ENCODE results near the gene THEM4. TPM values are rescaled to one million over a fixed set of nuclear protein-coding genes. Genes with fewer than 3 reads are reported as not detected.

THEM4 gene
- total and polyA plus RNA-seq, 4 experiments from 2014 or later: 105 to 122 (median 109) TPM

DNA sequence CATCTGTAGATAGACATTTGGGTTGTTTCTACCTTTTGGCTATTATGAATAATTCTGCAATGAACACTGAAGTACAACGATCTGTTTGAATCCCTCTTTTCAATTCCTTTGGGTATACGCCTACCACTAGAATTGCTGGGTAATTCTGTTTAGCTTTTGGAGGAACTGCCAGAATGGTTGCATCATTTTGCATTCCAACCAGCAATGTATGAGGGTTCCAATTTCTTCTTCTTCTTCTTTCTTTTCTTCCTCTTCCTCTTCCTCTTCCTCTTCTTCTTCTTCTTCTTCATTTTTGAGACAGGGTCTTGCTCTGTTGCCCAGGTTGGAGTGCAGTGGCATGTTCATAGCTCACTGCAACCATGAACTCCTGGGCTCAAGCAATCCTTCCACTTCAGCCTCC lies 42.0 kb downstream of the THEM4 start:
- no peak overlapping the region for H3K27ac Mint-ChIP-seq
- H3K4me3 ChIP-seq (ENCODE audit: low read length in 2 of 2): no peak overlapping the region
- H3K36me3 Mint-ChIP-seq: no peaks in the 10 kb centered on the region
- H3K27ac ChIP-seq (ENCODE audit: low read depth, low read length): no peak overlapping the region
- no peaks in the 10 kb centered on the region for H3K9me3 ChIP-seq (ENCODE audit: control insufficient read depth in 1 of 2, low read length in 2 of 2)
- H3K4me1 ChIP-seq (ENCODE audit: insufficient read depth, low read length): no peaks in the 10 kb centered on the region
- H3K36me3 ChIP-seq (ENCODE audit: insufficient read depth, low read length): no peaks in the 10 kb centered on the region
- no peak overlapping the region for H3K4me3 Mint-ChIP-seq
- POLR2A ChIA-PET (ENCODE audit: partially characterized antibody): interaction anchor here (1.0 kb wide), 1 partner anchor 11 kb away, joined by 4 read pairs; no protein-coding TSS in a partner anchor
- H3K9me3 Mint-ChIP-seq: no peaks in the 10 kb centered on the region
- peaks cover 0 to 8% (median 1%) of the 10 kb centered on the region in 4 donors for H3K4me1 Mint-ChIP-seq
- intact Hi-C loops (cut with micrococcal nuclease): no loop called here
- DNase-seq: no peak
- CTCF ChIA-PET (ENCODE audit: partially characterized antibody): no interaction called here
- no peaks in the 10 kb centered on the region for H3K27me3 ChIP-seq (ENCODE audit: insufficient read depth, low read length)
- H3K27me3 Mint-ChIP-seq: peaks cover 0 to 2% of the 10 kb centered on the region in 2 donors

DNA sequence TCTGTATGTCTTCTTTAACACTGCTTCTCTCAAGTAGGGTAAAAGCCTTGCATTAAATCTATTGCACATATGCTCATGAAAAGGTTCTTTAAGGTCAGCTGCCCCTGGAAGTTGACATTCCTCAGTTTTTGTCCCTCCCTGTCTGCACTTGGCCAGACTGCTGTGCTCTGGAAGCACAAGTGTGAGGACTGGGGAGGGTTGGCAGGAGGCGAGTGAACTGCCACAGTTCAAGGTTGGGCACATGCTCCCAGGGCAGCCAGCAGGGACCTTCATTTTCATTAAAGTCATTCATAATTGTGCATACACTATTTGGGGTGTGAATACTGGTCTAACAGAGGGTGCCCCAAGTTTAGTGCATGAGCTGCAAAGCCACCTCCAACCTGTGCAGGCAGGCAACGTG lies 44.9 kb downstream of the THEM4 start:
- no peak for DNase-seq
- Histone ChIP-seq H3K9me3 (ENCODE audit: control insufficient read depth in 1 of 2, low read length in 2 of 2) (no peaks in the 10 kb centered on the region), H3K4me1 (ENCODE audit: insufficient read depth, low read length) (no peaks in the 10 kb centered on the region), H3K27me3 (ENCODE audit: insufficient read depth, low read length) (no peaks in the 10 kb centered on the region), H3K27ac (ENCODE audit: low read depth, low read length) (no peak overlapping the region), H3K36me3 (ENCODE audit: insufficient read depth, low read length) (no peaks in the 10 kb centered on the region), H3K4me3 (ENCODE audit: low read length in 2 of 2) (no peak overlapping the region)
- no peak overlapping the region for H3K4me3 Mint-ChIP-seq
- ChIA-PET CTCF (ENCODE audit: partially characterized antibody) (interaction anchor here (1.1 kb wide), 1 partner anchor 30 kb away, joined by 3 read pairs; no protein-coding TSS in a partner anchor), POLR2A (ENCODE audit: partially characterized antibody) (no interaction called here)
- H3K27ac Mint-ChIP-seq: no peak overlapping the region
- no peaks in the 10 kb centered on the region for H3K36me3 Mint-ChIP-seq
- H3K4me1 Mint-ChIP-seq: peaks cover 0 to 8% (median under 1%) of the 10 kb centered on the region in 4 donors
- intact Hi-C loops (cut with micrococcal nuclease): no loop called here
- no peaks in the 10 kb centered on the region for H3K9me3 Mint-ChIP-seq
- H3K27me3 Mint-ChIP-seq: peaks cover 0 to 2% of the 10 kb centered on the region in 2 donors

DNA sequence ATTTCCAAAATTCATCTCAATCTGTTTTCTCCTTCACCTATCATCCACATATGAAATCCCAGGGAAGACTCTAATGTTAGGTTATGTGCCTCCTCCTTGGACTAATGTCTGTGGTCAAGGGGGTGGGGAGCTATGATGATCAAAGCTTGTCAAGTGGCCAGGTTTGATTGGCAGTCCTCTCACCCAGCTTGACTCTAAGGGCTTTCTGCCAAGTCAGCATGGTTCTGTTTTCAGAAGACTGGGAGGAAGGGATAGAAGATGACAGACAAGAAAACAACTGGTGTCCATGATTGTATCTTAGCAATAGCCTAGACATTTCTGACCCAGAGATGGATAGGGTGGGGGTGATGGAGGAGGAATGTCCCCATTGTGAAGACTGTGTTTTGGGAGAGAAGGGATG lies 46.7 kb downstream of the THEM4 start:
- H3K27me3 ChIP-seq (ENCODE audit: insufficient read depth, low read length): no peaks in the 10 kb centered on the region
- POLR2A ChIA-PET (ENCODE audit: partially characterized antibody): no interaction called here
- no peak overlapping the region for H3K27ac ChIP-seq (ENCODE audit: low read depth, low read length)
- no peak overlapping the region for H3K4me3 ChIP-seq (ENCODE audit: low read length in 2 of 2)
- no peak for DNase-seq
- no peaks in the 10 kb centered on the region for H3K4me1 Mint-ChIP-seq
- peaks cover 0 to 2% of the 10 kb centered on the region in 2 donors for H3K27me3 Mint-ChIP-seq
- no peak overlapping the region for H3K27ac Mint-ChIP-seq
- no peaks in the 10 kb centered on the region for H3K9me3 ChIP-seq (ENCODE audit: control insufficient read depth in 1 of 2, low read length in 2 of 2)
- no peaks in the 10 kb centered on the region for H3K36me3 ChIP-seq (ENCODE audit: insufficient read depth, low read length)
- H3K36me3 Mint-ChIP-seq: no peaks in the 10 kb centered on the region
- intact Hi-C loops (cut with micrococcal nuclease): no loop called here
- no peak overlapping the region for H3K4me3 Mint-ChIP-seq
- no peaks in the 10 kb centered on the region for H3K4me1 ChIP-seq (ENCODE audit: insufficient read depth, low read length)
- no peaks in the 10 kb centered on the region for H3K9me3 Mint-ChIP-seq
- CTCF ChIA-PET (ENCODE audit: partially characterized antibody): no interaction called here

DNA sequence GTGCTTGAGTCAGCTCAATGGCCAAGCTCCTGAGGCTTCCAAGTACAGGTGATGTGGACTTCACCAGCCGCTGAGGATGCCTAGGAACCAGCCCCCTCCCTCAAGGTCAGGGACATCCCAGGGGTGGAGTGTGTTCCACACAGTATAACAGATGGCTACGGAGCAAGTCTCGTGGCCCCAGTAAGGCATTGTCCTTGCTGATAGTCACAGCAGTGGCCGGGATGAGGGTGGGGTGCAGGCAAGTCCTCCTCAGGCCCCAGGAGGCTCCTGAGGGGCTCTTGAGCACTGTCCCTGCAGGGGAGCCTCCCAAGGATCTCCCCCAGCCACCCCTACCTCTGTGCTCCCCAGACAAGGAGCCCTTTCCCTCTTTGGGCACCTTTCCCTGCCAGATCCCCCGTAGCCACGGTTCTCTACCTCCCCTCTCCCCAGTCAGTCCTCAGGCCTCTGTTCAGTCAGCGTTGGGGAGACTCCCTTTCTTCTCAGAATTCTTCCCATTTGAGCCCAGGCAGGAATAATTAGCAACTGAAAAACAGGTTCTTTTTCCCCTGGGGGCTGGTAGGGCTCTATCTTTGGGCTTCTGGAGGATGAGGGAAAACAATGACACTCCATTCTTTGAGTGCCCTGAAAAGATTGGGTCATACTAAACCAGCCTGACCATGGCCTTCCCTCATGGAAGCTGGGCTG lies 48.7 kb downstream of the THEM4 start:
- Mint-ChIP-seq H3K4me3 (no peak overlapping the region), H3K27ac (peak overlapping the region in 1 of 7 donors; percentile 59), H3K36me3 (no peaks in the 10 kb centered on the region)

DNA sequence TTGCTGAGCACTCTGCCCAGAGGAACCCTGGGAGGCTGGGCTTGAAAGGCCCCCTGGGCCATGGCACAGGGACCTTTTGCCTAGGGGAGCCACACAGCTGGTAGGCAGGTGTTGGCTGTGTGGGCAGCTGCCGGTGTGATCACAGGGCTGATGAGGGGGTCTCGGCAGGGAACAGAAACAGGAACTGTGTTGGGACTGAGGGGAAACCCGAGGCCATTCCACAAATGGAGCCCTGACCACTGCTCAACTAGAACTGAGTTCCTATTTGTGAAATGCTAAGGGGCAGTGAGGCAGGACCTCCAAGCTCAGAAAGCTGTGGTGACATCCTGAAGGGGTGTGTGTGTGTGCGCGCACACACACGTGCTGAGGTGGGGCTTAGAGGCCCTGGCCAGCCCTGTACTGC lies 49.4 kb downstream of the THEM4 start:
- DNase-seq: no peak
- Mint-ChIP-seq H3K4me1 (peaks cover 0 to 1% (median 0%) of the 10 kb centered on the region in 4 donors), H3K36me3 (no peaks in the 10 kb centered on the region), H3K27ac (no peak overlapping the region), H3K9me3 (no peaks in the 10 kb centered on the region), H3K27me3 (no peaks in the 10 kb centered on the region), H3K4me3 (no peak overlapping the region)
- H3K4me1 ChIP-seq (ENCODE audit: insufficient read depth, low read length): no peaks in the 10 kb centered on the region
- H3K27me3 ChIP-seq (ENCODE audit: insufficient read depth, low read length): no peaks in the 10 kb centered on the region
- intact Hi-C loops (cut with micrococcal nuclease): no loop called here
- no peaks in the 10 kb centered on the region for H3K36me3 ChIP-seq (ENCODE audit: insufficient read depth, low read length)
- ChIA-PET POLR2A (ENCODE audit: partially characterized antibody) (no interaction called here), CTCF (ENCODE audit: partially characterized antibody) (interaction anchor here (0.8 kb wide), 1 partner anchor 108 kb away, joined by 3 read pairs; no protein-coding TSS in a partner anchor)
- H3K27ac ChIP-seq (ENCODE audit: low read depth, low read length): no peak overlapping the region
- no peaks in the 10 kb centered on the region for H3K9me3 ChIP-seq (ENCODE audit: control insufficient read depth in 1 of 2, low read length in 2 of 2)
- no peak overlapping the region for H3K4me3 ChIP-seq (ENCODE audit: low read length in 2 of 2)

More for the DNA sequence above, 48.7 kb downstream of the THEM4 start:
- Histone ChIP-seq H3K4me1 (ENCODE audit: insufficient read depth, low read length) (no peaks in the 10 kb centered on the region), H3K36me3 (ENCODE audit: insufficient read depth, low read length) (no peaks in the 10 kb centered on the region), H3K9me3 (ENCODE audit: control insufficient read depth in 1 of 2, low read length in 2 of 2) (no peaks in the 10 kb centered on the region), H3K27ac (ENCODE audit: low read depth, low read length) (no peak overlapping the region), H3K27me3 (ENCODE audit: insufficient read depth, low read length) (no peaks in the 10 kb centered on the region), H3K4me3 (ENCODE audit: low read length in 2 of 2) (no peak overlapping the region)
- Mint-ChIP-seq H3K9me3 (no peaks in the 10 kb centered on the region), H3K27me3 (peaks cover 0 to 2% of the 10 kb centered on the region in 2 donors), H3K4me1 (peaks cover 0 to 1% (median 0%) of the 10 kb centered on the region in 4 donors)
- CTCF ChIA-PET (ENCODE audit: partially characterized antibody): no interaction called here
- intact Hi-C loops (cut with micrococcal nuclease): no loop called here
- DNase-seq: no peak
- POLR2A ChIA-PET (ENCODE audit: partially characterized antibody): no interaction called here

DNA sequence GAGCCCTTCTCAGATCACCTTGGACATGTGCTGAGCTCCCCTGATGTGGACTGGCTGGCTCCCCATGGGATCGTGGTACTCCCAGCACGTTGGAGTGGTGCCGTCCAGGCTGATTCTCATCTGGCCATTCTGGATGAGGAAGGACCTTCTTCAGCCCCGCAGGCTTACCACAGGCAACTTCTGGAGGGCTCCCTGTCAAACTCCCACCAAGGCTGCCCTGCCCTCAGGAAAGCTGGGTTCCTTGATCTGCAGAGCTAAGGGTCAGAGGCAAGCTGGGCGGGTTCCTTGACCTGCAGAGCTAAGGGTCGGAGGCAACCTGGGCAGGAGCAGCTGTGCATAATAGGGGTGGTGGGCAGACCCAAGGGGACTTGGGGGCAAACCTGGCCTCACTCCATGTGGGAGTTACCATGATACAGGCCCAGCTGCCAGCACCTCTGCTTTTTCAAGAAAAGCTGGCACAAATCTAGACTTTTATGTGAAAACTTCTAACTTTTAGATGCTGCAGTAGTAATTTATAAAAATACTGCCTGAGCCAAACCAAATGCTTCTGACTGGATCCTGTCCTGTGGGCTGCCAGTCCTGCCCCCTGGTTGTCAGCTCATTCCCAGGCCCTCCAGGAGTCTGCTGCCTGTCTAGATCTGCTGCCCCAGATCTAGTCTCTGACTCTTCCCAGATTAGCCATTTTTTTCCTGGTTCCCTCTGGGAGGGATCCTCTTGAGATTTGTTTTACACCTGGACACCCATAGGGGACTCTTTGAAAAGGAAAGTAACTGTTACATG lies 50.2 kb downstream of the THEM4 start:
- Histone ChIP-seq H3K4me3 (ENCODE audit: low read length in 2 of 2) (no peak overlapping the region), H3K27ac (ENCODE audit: low read depth, low read length) (no peak overlapping the region), H3K4me1 (ENCODE audit: insufficient read depth, low read length) (no peaks in the 10 kb centered on the region), H3K36me3 (ENCODE audit: insufficient read depth, low read length) (no peaks in the 10 kb centered on the region), H3K9me3 (ENCODE audit: control insufficient read depth in 1 of 2, low read length in 2 of 2) (no peaks in the 10 kb centered on the region), H3K27me3 (ENCODE audit: insufficient read depth, low read length) (no peaks in the 10 kb centered on the region)
- Mint-ChIP-seq H3K27me3 (no peaks in the 10 kb centered on the region), H3K27ac (peak overlapping the region in 3 of 7 donors; percentile 24 to 57 (median 24)), H3K9me3 (no peaks in the 10 kb centered on the region), H3K36me3 (no peaks in the 10 kb centered on the region), H3K4me3 (no peak overlapping the region), H3K4me1 (peaks cover 0 to 1% (median 0%) of the 10 kb centered on the region in 4 donors)
- no peak for DNase-seq
- intact Hi-C loops (cut with micrococcal nuclease): no loop called here
- CTCF ChIA-PET (ENCODE audit: partially characterized antibody): interaction anchor here (0.5 to 0.9 kb wide), 4 partner anchors 23 to 231 kb away, joined by 3 read pairs; no protein-coding TSS in a partner anchor
- POLR2A ChIA-PET (ENCODE audit: partially characterized antibody): interaction anchor here (0.5 kb wide), 1 partner anchor 46 kb away, joined by 3 read pairs; no protein-coding TSS in a partner anchor

DNA sequence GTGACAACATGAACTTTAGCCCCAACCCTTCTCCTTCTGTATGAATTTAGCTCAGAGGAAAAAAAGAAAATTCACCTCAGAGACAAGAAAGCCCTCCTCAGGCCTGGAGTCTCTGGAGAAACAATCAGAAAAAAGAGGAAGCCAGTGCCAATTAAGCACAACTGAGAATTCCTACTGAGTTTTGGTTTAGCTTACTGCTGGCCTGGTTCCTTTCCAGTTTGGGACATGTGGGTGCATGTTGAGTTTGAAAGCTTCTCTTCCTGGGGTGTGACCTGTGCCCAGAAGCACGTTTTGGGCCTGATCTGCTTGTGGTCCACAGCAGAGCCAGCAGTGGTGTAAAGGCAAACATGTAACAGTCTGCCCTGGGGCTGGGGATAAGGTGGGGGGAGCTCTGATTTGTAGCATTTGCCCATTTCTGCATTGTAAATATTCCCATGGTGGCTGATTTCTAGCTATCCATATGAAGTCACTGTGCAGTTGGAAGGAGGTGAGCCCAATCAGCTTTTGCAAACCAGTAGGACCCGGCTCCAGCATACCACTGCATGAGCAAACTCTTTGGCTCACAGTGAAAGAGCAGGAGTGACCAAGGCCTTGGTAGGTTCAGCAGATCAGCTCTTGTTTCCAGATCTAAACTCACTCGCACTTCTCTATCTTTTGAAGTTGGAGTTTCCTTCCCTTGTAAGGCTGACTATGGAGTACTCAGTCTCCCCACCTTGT lies 51.1 kb downstream of the THEM4 start:
- no peaks in the 10 kb centered on the region for H3K36me3 ChIP-seq (ENCODE audit: insufficient read depth, low read length)
- H3K27ac Mint-ChIP-seq: peak overlapping the region in 2 of 7 donors; percentile 52 to 57
- H3K4me1 ChIP-seq (ENCODE audit: insufficient read depth, low read length): no peaks in the 10 kb centered on the region
- POLR2A ChIA-PET (ENCODE audit: partially characterized antibody): interaction anchor here (0.8 kb wide), 1 partner anchor 18 kb away, joined by 4 read pairs; no protein-coding TSS in a partner anchor
- H3K4me3 Mint-ChIP-seq: no peak overlapping the region
- intact Hi-C loops (cut with micrococcal nuclease): no loop called here
- H3K36me3 Mint-ChIP-seq: peaks cover 0 to 3% of the 10 kb centered on the region in 2 donors
- no peak overlapping the region for H3K27ac ChIP-seq (ENCODE audit: low read depth, low read length)
- H3K4me3 ChIP-seq (ENCODE audit: low read length in 2 of 2): no peak overlapping the region
- CTCF ChIA-PET (ENCODE audit: partially characterized antibody): interaction anchor here (0.5 to 2.0 kb wide), 3 partner anchors 12 to 230 kb away, joined by 3 to 5 read pairs (median 3); no protein-coding TSS in a partner anchor
- no peak for DNase-seq
- H3K27me3 Mint-ChIP-seq: no peaks in the 10 kb centered on the region
- H3K4me1 Mint-ChIP-seq: peaks cover 0 to 1% (median 0%) of the 10 kb centered on the region in 4 donors
- H3K9me3 ChIP-seq (ENCODE audit: control insufficient read depth in 1 of 2, low read length in 2 of 2): no peaks in the 10 kb centered on the region
- no peaks in the 10 kb centered on the region for H3K9me3 Mint-ChIP-seq
- no peaks in the 10 kb centered on the region for H3K27me3 ChIP-seq (ENCODE audit: insufficient read depth, low read length)
